GM19467 (cell line): ENCODE measurements around the gene UPF3A.
"Not testable (repeated sequence)": the region's sequence is repeated elsewhere in the genome, so short reads cannot be mapped to it uniquely, and the experiment has no call there.

Source experiments
- ATAC-seq: cut with Tn5 transposase; IDR thresholded peaks from one replicate; pipeline ENCODE4 v1.9.1; 2021; ENCODE audit warnings: mild to moderate bottlenecking, moderate library complexity; ENCODE audit not compliant: unreplicated experiment

UPF3A gene

GRCh38 chr13:114263578-114263977, 17.8 kb upstream of the UPF3A start:
- ATAC-seq: no peak

GRCh38 chr13:114264313-114264712, 17.1 kb upstream of the UPF3A start:
- ATAC-seq: not testable (repeated sequence)

GRCh38 chr13:114264886-114265611, 16.4 kb upstream of the UPF3A start:
- ATAC-seq: no peak

GRCh38 chr13:114266241-114266640, 15.2 kb upstream of the UPF3A start:
- ATAC-seq: no peak

- ATAC-seq: no peak
Observed at GRCh38 chr13:114268344-114269280, 12.8 kb upstream of the UPF3A start.

GRCh38 chr13:114269281-114269770, 12.1 kb upstream of the UPF3A start:
- no peak for ATAC-seq

- ATAC-seq: no peak
Observed at GRCh38 chr13:114272977-114273376, 8.4 kb upstream of the UPF3A start.

GRCh38 chr13:114275304-114275703, 6.1 kb upstream of the UPF3A start:
- ATAC-seq: no peak

- no peak for ATAC-seq
Observed at GRCh38 chr13:114279146-114279545, 2.3 kb upstream of the UPF3A start.

- no peak for ATAC-seq
Observed at GRCh38 chr13:114279758-114280355, 1.5 kb upstream of the UPF3A start.

DNA sequence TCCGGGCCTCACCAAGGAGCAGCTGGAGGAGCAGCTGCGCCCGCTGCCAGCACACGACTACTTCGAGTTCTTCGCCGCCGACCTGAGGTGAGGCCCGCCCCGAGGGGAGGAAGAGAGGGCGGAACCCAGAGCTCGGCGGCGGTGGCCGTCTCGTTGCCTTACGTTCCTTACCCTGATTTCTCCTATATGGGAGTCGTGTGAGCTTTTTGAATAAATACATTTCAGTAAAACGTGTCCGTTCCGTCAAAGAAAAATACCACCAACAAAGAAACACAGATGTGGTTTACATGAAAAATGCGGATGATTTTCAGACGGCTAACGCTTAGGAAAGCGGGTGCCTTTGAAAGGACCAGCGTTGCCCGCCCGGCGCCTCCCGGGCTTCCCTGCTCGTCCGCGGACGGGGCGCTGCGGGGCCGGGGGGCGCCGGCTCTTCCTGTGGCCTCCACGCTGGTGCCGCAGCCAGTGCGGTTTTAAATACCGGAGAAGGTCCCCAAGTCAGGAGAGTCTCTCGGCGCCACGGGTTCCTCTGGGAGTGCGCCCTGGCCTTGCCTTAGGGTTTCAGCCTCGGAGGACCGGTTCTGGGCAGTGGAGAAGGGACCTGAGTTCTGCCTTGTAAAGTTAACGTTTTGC, 755 bp downstream of the UPF3A start:
- ATAC-seq: peak; percentile 49

DNA sequence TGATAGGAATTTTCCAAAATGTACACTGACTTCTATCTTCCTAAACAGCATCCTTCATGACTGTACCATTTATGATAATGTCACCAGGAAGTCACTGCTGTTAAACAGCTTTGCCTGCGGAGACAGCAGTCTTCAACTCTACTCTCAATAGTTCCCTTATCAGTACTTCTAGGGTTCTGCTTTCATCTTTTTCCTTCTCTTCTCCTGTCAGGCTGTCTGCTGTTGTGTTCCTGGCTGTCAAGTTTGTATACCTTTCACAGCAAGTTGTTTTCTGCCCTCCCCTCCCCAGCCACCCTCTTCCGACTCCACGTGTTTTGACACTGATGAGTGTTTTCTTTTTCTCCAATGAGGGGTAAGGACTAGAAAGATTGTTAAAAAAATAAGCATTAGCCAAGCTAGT, 2.2 kb downstream of the UPF3A start:
- no peak for ATAC-seq

DNA sequence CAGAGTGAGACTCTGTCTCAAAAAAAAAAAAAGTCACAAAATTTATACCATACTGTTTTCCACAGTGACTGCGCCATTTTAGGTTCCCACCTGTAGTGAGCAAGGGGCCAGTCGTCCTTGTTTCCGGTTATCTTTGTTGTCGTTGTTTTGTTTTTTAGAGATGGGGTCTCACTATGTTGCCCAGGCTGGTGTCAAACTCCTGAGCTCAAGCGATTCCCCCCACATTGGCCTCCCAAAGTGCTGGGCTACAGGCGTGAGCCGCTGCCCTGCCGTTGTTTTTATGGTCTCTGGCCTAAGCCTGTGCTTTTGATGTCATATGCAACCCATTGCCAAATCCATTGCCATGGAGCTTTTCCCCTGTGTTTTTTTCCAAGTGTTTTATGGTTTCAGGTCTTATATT, 3.3 kb downstream of the UPF3A start:
- ATAC-seq: no peak

DNA sequence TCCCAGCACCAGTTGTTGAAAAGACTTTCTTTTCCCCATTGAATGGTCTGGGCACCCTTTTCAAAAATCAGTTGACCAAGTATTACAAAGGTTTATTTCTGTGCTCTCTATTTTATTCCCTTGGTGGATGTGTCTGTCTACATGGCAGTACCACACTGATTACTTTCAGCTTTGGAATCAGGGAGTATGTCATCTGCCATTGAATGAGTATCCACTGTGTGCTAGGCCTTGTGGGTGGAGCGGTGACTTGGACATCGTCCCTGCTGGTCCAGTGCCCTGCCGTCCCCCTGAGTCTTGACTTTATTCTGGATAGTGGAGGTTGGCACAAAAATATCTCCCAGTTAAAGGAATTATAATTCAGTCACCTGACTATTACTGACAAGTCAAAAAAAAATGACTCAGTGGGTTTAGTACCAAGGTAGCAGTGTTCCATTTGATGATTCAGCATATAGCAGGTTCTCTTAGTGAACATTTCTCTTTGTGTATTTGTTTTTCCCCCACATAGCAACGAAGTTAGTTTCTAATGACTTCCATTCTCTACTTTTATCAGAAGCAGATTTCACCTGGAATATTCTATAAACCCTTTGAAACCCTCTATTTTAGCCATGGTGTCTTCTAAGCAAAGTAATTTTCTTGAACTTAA, 3.9 kb downstream of the UPF3A start:
- ATAC-seq: no peak

GRCh38 chr13:114286808-114287207, 5.4 kb downstream of the UPF3A start:
- no peak for ATAC-seq

DNA sequence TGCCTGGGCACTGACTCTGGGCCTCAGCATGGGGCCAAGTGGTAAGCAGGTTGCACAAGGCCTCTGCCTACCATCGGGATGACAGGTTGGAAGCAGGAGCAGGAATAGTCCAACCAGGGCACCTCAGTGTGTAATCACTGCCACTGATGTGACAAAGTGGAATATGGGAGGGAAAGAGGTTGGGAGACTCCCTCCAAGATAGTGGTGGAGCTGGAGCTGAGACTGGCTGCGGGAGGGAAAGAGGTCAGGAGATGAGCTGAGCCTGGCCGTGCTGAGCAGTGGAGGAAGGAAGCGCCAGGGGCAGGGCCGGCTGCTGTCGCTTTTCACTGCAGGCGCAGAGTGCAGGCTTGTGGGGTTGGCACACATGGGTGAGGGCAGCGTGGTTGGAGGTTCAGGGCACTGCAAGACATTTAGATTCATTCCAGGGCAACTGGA, 6.8 kb downstream of the UPF3A start:
- no peak for ATAC-seq

DNA sequence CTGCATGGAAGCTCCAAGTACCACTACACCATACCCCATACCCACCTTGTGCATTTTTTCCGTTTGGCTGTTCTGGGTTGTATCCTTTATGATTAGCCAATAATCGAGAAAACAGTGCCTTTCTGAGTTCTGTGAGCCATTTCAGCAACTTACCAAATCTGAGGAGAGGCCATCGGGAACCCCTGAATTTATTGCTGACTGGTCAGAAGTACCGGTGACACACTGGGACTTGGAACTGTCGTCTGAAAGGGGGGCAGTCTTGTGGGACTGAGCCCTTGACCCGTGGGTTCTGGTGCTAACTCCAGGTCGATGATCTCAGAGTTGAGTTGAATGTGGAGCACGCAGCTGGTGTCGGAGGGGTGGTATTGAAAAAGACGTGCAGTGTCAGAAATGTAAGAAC, 15.0 kb downstream of the UPF3A start:
- no peak for ATAC-seq

- no peak for ATAC-seq
Observed at GRCh38 chr13:114296902-114297301, 15.5 kb downstream of the UPF3A start.

DNA sequence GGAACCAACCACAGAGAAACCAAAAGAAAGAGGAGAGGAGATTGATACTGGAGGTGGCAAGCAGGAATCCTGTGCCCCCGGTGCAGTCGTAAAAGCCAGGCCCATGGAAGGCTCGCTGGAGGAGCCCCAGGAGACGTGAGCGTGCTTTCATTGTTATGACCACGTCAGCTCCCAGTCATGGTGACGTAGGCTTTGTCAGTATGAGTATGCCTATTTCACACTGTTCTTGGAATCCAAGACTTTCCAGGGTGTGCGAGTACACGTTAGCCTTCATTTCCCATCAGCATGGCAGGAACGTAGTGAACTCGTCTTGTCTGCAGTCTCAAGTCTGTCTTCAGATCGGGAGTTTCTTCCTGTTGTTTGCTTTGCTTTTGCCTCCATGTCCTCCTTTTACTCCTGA, 17.5 kb downstream of the UPF3A start:
- ATAC-seq: no peak

- no peak for ATAC-seq
Observed at GRCh38 chr13:114299604-114300305, 18.4 kb downstream of the UPF3A start.
